Measurements from ENCODE around the gene PLA2R1.

DNA sequence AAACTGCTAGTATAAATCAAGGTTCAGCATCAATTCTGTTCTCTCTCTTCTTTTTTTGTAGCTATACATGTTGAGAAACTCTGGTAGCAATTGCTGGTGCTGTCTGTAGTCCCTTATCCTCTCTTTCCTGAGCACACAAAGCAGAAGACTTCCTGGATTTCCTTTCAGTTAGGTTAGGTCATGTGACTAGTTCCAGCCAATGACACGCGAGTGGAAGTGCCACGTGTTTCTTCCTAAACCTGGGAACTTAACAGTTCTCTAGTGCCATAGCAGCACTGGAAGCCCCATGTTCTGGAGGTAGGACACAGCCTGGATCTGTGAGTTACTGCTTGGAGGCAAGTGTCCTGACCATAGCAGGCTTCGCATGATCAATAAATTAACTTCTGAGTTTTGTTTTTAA lies 125.9 kb downstream of the PLA2R1 start:
- TF ChIP-seq, protein P1, sequence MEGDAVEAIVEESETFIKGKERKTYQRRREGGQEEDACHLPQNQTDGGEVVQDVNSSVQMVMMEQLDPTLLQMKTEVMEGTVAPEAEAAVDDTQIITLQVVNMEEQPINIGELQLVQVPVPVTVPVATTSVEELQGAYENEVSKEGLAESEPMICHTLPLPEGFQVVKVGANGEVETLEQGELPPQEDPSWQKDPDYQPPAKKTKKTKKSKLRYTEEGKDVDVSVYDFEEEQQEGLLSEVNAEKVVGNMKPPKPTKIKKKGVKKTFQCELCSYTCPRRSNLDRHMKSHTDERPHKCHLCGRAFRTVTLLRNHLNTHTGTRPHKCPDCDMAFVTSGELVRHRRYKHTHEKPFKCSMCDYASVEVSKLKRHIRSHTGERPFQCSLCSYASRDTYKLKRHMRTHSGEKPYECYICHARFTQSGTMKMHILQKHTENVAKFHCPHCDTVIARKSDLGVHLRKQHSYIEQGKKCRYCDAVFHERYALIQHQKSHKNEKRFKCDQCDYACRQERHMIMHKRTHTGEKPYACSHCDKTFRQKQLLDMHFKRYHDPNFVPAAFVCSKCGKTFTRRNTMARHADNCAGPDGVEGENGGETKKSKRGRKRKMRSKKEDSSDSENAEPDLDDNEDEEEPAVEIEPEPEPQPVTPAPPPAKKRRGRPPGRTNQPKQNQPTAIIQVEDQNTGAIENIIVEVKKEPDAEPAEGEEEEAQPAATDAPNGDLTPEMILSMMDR (IDR thresholded peaks at IDR 0.05), result no peak
- TF ChIP-seq POLR2A (IDR thresholded peaks at IDR 0.05), result no peak
